Fibroblast of mammary gland (primary cell): ENCODE results near the gene ENO3.

Experiments
- DNase-seq: peaks from one replicate; pipeline ENCODE4 v3.0.0-alpha.2; 2010; ENCODE audit warnings: low read depth
- H3K4me3 ChIP-seq: 2 replicates; pipeline ENCODE4 v1.5.1; 2011; ENCODE audit warnings: low read depth, mild to moderate bottlenecking, low read length, moderate library complexity; ENCODE audit not compliant: control insufficient read depth
- CTCF ChIP-seq: conservative IDR thresholded peaks from 2 replicates; pipeline ENCODE4 v1.5.1; 2011; ENCODE audit warnings: low read depth, low read length, inconsistent platforms; ENCODE audit not compliant: control insufficient read depth, insufficient read depth

ENO3 gene

GRCh38 chr17:4973256-4974114 lies 22.6 kb downstream of the ENO3 start:
- no peak for DNase-seq
- H3K4me3 ChIP-seq: no peak overlapping the region
- TF ChIP-seq CTCF: no peak

DNA sequence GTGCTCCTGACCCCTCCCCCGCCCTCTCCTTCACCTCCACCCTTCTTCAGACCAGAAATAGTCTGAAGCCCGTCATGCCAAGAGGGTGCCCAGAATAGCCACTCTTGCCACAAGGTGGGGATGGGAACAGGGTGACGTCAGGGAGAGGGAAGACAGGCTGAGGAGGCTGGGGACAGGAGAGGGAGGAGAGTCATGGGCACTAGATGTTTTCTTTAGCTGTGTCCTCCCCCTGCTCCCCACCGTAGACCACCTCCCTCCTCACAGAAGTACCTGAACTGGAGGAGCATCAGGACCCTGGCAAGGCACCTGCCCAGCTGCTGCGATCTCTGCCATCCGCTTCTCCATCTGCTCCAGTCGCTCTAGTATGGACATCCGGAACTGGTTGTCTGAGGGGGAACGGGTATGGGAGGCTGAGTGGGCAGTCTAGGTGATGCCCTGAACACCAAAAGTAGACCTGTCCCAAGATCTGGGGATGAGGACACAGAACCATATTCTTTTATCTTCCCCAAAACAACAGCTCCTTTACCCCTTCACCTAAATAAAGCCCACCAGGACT lies 23.3 kb downstream of the ENO3 start:
- TF ChIP-seq CTCF: no peak
- no peak overlapping the region for H3K4me3 ChIP-seq
- DNase-seq: no peak

DNA sequence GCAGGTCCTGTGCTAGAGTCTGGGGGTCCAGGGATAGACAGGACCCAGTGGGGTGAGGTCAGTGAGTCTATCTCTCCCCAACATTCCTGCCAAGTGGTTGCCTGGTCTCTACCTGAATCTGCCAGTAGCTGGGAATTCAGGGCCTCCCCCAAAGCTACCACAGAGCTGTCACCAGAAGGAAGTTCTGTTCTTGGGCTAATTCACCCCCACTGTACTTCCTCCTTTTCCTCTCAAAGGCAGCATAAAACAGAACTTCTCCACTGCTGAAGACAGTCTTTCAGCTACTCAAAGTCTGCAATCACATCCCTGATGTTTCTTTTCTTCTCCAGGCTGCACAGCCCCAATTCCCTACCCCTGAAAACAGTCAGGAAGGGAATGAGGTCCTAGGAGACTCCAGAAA lies 27.8 kb downstream of the ENO3 start:
- TF ChIP-seq CTCF: no peak
- no peak overlapping the region for H3K4me3 ChIP-seq
- DNase-seq: no peak

DNA sequence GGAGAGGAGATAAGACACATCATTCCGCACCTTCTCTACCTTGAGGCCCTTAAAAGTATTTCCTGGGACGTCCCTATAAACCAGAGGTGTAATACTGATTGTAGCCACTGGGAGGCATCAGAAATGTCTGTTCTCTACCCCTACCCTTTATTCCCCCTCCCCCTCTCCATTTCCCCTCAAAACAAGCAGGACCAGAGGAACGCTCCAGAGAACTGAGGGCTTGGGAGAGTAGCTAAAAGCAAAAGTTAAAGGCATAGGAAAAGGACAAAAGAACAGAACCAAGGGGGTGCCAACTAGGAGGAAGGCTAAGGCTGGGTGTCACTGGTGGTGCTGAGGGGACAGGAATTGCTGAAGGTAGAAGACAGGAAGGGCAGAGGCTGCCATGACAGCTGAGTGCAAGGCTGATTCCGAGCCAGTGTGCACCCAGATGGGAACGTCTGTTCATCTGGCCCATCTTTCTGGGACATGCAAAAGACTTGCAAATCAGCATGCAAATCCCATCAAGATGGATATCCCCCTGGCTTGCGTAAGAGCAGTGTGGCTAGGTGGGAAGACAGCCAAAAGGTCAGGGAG lies 29.8 kb downstream of the ENO3 start:
- DNase-seq: peak; percentile 52
- TF ChIP-seq CTCF: peak; percentile 67
- no peak overlapping the region for H3K4me3 ChIP-seq

DNA sequence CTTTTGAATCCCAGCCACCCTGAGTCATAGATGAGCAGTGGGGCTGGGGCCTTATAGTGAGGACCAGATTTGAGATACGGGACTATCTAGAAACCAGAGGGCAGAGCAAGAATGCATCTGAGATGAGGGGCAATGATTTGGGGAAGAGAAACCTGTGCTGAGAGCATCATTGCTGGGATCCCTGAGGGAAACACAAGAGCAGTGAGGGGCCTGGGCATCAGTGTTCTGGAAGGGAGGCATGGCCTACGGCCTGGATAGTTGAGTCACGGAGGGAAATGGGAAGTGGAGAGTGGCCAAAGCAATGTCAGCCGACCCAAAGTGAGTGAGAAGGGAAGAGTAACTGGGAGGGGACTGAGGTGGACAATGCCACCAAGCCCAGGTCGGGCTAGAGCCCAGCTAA lies 31.4 kb downstream of the ENO3 start:
- TF ChIP-seq CTCF: no peak
- peak; percentile 49 for DNase-seq

GRCh38 chr17:4986403-4986802 lies 35.5 kb downstream of the ENO3 start:
- H3K4me3 ChIP-seq: peak overlapping the region; percentile 74
- TF ChIP-seq CTCF: no peak
- peak; percentile 44 for DNase-seq

More for the DNA sequence above, 31.4 kb downstream of the ENO3 start:
- no peak overlapping the region for H3K4me3 ChIP-seq
